Endothelial cell of umbilical vein (primary cell): ENCODE results near the gene RAP1GAP2.

Source experiments
- MYC ChIP-seq: IDR thresholded peaks from one replicate; pipeline ENCODE4 v1.6.1; 2011; ENCODE audit warnings: mild to moderate bottlenecking, low read depth, low read length
- POLR2A ChIP-seq: IDR thresholded peaks from 2 replicates; pipeline ENCODE4 v1.6.1; 2012; ENCODE audit warnings: low read depth, mild to moderate bottlenecking, control low read depth, low read length

GRCh38 chr17:2975469-2975958, 179.3 kb downstream of the RAP1GAP2 start:
- TF ChIP-seq MYC (no peak), POLR2A (no peak)
